ENCODE data around the gene SLIT1.
A peak's percentile ranks its signal among the peaks of the same experiment; 100 is the strongest.

The SLIT1 gene

DNA sequence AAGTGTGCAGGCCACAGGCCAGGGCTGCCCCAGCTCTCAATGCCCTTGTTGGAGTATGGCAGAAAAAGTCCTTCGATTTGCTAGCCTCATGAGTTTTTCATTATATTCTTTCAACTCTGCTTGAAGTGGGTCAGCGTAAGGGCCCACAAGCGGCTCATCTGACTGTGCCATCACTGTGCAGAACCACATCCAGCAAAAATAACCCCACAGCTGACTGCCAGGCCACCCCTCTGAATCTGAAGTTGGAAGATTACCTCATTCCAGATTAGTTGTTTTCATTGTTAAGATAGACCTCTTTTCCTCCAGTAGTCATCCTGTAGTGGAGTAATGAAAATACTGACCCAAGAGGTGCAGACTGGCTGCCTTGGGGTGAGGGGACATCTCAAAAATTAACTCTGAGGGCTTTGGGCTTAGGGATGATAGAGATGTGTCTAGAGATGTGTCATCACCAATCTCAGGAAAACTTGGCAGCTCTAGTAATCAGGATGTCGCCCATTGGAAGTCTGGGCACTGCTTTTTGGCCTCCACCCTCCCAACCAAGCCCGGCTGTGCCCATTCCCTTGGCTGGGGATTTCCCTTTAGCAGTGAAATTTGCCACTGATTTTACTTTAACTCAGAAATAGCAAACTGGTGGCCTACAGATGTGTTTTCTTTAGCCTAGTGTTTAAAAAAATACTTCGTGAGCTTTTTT is 189.3 kb downstream of the SLIT1 start:
- no peak for DNase-seq

DNA sequence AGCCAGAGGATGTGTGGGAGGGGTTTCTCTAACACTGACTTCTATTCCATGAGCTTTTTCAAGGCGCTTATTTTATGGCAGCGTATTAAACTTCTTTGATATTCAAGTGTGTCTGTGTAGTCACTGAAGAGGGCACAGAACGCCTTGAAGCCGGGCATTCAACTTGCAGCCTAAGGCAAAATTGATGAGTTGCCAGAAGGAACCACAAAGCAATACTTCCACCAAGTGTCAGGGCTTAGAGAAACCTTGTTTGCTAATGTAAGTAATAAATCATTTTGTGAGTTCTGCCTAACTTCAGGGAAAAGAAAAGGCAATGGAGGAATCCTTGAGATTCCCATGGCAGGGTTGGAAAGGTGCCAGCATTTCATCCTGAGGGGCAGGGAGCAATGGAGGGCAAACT is 189.9 kb downstream of the SLIT1 start:
- DNase-seq: no peak

DNA sequence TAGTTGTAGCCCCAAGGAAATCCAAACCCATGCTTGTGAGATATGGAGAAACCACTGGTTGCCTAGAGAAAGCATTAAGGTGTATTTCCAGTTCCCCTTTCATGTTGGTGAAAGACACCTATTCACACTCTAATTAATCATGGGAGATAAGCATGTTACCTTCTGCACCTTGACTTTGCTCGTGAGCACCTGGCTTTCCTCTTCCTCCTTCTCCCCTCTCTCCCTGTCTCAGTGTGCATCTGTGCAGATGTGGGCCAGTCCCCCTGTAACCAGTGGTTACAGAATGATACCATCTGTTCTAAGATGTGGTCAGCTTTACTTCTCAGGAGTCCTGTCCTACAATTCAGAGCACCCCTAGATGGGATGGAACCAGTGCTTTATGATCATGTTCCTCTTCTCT is 193.0 kb downstream of the SLIT1 start:
- DNase-seq: no peak

DNA sequence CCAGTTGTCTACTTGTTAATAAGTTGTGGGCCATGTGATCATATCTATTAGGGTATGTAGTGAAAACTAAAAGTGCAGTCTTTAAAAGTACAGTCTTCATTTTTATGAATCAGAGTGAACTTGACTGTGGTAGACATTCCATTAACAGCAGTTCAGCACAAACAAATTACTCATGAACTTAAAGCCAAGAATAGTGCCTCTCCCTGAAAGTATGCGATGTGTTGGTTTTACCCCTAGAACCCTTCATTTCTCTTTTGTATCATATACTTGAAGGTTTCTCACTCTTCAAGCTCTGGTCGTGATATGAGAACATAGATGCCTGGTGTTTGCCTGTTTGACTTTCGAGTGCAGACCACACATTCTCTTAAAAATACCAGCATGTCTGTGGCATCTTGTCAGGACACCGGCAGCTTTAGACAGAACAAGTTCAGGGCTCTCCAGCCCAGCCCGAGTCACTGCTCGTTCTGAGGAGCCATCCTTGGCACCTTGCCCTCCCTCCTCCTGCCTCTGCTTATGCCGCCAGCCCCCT is 194.4 kb downstream of the SLIT1 start:
- no peak for DNase-seq

DNA sequence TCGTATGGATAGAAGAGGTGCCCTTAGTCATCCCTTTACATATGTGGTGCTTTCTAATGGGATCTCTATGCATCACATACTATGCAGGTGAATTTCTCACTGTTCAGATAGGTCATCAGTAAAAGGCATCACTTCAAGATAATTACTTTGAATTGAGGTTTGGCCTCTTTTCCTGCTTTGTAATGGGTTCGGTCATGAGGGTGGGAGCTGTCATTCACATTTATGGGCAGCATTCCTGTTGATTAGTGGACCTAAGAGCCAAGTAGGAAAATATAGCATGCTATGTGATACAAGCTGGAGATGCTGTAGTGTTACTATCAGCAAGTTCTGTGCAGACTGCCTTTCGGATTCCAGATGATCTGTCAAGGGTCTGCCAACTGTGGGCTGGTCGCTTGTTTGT is 197.3 kb downstream of the SLIT1 start:
- no peak for DNase-seq

DNA sequence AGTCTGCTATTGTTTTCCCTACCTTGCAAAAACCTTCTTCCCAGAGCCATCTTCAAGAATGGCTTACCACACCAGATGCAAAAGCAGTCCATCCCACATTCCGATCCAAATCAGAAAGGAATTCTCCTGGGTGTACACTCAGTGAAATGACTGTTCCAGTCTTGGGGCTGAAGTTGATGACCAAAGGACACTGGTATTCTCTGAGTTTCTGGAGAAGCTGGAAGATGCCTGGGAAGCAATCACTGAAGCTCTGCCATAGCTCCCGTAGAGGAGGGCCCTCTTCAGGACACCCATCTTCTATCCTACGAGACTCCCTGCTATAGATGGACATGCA is 197.9 kb downstream of the SLIT1 start:
- no peak for DNase-seq

DNA sequence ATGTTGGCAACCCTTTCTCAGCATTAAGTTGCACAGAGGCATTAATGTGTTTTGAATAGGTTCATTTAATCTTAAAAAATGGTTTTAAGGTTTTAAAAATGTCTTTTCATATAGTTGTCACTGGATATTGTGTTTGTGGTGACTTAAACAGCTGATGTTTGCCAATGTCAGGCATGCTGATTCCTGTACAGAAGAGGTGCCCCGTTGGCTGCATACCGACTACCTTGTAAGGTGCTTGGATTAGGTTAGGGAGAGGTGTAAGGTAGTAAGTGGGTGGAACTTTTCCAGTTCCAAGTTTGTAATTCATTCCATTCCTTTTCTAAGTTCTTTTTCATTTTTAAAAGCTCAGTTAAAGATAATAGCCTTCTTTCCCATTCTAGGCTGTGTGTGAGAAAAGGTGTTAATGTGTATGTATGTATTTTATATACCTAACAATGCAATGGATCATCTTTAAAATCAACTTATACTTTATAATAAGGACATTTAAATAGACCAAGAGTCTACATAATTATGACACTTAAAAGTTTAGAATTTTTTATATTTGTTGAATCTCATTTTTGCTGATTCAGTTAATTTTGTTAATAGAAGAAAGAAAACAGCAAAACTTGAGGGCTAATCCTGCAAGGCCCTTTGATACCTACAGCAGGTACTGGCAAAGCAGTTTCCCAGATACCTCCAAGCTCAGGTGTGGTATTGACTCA is 198.5 kb downstream of the SLIT1 start:
- DNase-seq: no peak

DNA sequence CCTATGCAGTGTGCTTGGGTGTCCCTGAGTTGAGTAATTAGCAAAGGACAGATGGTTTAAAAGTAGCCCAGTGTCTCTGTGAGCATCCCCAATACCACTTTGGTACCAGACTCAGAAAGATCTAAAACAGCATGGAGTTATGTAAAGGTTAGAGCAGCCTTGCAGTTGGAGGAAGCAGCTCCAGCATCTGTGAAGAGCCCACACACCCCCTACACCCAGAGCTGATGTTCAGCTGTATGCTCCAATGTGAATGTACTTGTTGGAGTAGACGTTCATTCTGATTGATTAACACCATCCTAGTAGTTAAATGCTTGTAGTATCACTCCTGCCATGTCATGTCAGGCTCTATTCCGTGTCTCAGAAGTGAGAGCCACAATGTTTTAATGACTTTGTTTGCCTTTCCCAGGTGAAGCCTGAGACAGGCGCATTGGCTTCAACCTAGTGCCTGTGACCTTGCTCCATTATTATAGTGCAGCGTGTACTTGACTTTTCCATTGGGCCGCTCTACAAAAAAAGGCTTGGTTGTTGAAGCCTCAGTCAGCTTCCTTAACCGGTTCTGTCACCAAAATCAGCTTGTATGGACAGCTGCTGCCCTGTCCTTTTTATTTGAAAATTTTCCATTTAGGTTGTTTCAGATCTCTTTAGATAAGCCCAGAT is 199.4 kb downstream of the SLIT1 start:
- no peak for DNase-seq

DNA sequence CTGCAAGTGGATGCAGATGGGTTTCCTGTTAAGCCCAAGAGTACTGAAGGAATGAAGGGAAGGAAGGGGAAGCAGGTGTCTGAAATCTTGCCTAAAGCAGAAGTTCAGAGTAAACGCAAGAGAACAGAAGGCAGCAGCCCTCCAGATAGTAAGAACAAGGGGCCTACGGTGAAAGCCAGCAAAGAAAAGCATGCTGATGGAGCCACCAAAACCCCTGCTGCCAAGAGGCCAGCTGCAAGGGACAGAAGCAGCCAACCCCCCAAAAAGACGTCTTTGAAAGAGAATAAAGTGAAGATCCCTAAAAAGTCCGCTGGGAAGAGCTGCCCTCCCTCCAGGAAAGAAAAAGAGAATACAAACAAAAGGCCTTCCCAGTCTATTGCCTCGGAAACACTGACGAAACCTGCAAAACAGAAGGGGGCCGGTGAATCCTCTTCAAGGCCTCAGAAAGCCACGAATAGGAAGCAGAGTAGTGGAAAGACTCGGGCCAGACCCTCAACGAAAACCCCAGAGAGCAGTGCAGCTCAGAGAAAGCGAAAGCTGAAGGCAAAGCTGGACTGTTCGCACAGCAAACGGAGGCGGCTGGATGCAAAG is 201.1 kb downstream of the SLIT1 start:
- peak; percentile 81 for DNase-seq

DNA sequence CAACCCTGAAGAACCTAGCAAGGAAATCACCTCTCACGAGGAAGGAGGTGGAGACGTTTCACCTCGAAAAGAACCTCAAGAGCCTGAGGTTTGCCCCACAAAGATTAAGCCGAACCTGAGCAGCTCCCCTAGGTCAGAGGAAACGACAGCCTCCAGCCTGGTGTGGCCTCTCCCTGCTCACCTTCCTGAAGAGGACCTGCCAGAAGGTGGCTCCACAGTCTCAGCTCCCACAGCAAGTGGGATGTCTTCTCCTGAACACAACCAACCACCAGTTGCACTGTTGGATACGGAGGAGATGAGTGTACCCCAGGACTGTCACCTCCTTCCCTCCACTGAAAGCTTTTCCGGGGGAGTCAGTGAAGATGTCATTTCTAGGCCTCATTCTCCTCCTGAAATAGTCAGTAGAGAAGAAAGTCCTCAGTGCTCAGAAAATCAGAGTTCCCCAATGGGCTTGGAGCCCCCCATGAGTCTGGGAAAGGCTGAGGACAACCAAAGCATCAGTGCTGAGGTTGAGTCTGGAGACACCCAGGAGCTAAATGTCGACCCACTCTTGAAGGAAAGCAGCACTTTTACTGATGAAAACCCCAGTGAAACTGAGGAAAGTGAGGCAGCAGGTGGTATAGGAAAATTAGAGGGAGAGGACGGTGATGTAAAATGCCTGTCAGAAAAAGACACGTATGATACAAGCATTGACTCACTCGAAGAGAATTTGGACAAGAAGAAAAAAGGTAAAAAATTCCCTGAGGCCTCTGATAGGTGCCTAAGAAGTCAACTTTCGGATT is 203.4 kb downstream of the SLIT1 start:
- DNase-seq: no peak

DNA sequence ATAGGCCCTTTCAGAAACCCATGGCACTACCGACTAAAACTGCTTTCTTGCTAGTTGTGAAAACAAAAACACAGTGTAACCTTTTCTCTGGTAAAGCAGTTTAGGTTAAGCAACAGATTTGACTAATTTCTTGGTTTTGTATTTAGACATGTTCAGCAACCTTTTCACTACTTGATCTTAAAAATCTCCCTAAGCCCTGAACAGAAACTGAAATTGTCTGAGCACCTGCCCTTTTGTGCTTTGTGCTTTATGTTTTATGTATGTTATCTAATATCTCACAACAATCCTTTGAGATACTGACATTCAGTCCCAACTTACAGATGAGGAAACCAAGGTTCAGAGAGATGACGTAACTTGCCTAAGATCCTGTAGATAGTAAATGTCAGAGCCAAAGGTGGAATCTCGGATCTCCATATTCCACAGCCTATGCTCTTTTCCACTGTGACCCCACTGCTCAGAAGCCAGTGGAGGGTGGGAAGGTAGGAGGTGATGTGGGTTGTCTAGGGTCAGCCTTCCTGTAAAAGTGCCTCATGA is 207.1 kb downstream of the SLIT1 start:
- DNase-seq: no peak

DNA sequence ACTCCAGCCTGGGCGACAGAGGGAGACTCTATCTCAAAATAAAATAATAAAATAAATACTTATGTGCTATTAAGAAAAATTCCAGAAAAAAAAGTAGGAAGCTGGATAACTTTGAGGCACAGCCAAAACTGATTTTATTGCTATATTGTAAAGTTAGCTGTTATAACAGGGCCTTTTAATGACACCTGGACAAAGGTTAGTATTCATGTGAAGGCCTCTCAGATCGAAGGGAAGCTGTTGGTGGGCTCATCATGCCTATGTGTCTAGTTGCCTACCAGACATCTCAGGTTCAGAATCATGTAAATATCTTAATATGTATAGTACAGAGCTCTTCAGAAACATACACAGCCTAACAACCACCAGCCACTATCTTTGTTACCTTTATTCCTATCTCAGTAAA is 210.6 kb downstream of the SLIT1 start:
- DNase-seq: no peak

DNA sequence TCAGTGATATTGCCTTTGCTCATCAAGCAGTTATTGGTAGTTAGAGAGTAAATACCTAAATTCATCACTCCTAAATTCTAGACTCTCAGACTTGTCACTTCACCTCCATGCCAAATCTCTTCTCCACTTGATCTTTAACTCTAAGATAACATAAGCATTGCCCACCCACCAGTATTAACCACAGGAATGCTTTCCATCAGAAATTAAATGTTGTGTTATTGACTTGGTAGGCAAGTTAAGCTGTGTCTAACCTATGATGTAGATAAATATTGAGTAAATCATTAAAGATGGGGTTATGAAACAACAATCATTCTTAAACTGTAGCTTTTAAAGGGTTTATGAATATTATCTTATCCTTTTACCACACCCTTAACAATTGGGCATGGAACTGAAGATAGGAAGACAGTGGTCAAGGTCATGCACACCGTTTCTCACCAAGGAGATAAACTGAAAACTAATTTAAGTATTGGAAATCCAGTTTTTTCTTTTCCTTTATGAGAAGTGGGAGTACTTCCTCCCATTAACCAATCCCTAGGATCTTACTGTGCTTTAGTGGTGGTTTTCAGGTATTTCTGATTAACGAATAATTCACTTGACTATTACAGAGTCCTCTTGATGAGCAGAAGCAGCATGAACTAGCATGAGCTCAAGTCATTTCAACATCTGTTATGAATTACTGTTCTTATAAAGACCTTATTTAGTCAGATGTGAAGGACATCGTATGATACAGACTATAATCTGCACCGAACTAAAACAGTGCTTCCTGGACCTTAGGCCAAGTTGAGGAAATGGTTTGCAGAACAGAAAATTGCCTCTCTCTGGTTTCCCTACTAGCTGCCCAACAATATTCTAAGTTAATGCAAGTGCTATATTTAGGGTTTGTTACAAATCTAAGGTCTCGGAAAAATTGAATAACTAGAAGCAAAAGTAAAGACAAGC is 211.7 kb downstream of the SLIT1 start:
- DNase-seq: no peak

DNA sequence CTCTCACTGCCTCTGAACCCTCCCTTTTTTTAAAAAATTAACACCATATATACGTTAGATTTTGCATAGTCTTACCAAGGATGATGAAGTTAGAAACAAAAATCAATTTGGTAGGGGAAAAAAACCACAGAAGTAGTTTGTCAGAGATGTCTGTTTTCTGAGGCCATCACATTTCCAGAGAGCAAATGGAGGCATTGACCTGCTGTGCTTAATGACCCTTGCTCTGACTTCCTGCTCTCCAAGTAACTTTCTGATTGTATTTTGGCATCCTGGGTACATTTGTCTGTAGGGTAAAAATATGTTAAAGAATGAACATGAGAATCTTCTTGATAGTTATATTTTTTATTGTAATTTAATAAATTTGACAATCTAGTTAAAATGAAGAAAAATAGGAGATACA is 213.5 kb downstream of the SLIT1 start:
- DNase-seq: no peak

DNA sequence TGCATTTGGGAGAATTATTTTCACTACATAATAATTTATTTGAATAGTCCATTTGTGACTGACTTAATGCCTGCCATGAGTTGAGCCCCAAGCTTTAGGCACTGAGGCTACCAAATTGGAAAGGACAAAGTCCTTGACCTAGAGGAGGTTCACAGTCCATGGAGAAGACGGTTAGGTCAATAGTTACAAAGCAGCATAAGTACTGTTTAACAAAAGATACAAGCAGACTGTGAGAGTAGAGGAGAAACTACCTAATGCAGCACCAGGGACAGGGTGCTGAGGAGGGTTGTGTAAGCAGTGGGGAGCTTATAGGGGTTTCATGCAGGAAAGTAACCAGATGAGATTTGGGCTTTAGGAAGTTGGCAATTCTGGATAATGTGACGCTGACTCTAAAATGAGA is 214.4 kb downstream of the SLIT1 start:
- no peak for DNase-seq

DNA sequence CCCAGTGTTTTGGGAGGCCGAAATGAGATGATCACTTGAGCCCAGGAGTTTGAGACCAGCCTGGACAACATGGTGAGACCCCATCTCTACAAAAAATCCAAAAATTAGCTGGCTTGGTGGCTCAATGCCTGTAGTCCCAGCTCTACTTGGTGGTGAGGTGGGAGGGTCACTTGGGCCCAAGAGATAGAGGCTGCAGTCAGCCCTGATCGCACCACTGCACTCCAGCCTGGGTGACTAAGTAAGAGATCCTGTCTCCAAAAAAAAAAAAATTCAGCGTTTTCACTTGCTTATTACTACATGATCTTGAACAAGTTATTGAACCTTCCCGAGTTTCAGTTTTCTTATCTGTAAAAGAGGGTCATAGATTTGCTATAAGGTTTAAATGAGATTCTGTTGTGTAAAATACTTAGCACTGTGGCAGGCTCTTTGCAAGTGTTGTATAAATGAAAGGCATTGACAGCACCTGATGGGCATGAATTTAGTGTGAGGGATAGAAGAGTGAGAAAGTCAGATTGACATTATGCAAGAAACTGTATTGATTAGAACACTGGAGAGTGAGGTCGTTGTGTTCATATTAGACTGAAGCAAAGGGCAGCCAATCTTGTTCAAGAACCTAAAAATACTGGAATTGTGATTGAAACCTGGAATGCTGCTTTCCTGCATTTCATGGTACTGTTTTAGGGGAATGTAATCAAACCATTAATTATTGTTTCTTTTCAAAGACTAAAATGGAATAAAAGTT is 216.9 kb downstream of the SLIT1 start:
- DNase-seq: no peak

DNA sequence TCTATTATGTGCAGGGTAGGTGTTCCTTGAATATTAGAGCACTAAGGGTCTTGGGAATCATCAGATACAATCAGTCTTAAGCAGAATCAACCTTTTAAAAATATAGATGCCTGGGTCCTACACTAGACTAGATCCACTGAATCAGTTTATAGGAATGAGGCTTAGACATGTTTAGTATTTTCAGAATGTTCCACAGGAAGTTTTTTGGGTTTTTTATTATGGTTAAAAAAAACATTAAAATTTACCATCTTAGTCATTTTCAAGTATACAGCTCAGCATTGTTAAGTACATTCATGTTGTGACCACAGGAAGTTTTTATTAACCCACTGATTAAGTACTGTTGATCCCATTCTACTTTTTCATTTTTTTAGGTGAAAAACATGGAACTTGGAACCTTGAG is 217.9 kb downstream of the SLIT1 start:
- DNase-seq: no peak

DNA sequence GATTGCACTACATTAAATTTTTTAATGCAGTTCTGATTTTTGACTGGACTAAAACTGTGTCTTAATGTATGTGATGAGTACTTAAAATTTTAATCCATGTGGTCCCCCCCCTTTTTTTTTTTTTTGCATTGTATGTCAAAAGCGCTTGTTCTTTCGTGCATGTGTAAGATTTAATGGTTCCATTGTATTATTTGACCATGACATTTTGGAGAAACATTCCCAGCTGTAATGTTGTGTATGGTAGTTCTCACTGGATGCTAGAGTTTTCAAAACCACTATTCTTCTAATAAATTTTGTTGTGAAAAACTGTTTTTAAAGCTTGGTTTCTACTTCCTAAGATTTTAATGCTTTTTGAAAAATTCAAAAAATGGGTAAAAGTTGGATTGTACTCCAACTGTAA is 221.6 kb downstream of the SLIT1 start:
- DNase-seq: no peak

DNA sequence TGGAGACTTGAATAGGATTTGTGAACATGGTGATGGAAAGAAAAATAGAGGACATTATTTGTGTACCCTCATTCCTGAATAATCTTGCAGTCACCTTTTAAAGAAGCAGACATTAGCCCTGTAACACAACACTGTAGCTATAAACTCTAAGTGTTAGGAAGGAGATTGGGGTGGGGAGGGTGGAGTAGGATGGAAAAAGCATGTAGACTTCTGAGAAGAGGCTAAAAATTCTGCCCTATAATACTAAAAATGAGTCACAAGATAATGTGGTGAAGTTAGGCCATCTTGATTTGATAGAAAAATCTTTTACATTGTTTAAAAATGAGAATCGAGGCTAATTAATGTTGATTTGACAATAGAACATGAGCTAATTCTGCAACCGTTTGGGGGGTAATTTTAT is 224.9 kb downstream of the SLIT1 start:
- DNase-seq: no peak

DNA sequence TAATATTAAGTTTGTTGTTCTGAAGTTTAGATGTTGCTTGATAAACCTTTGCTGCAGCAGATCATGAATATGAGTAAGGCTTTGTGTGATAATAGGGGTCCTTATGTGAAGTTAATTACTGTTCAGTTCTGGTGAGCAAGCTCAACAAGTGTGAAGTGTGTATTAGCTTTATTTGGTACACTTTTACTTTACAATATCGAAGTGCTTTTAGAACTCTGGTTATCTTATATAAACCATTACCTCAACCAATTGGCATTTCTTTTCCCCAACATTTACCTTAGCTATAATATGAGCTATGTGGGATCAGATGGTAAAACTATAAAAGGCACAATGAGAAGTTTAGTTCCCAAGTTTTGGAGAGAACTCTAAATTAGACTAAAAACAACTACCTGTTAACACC is 226.0 kb downstream of the SLIT1 start:
- no peak for DNase-seq

DNA sequence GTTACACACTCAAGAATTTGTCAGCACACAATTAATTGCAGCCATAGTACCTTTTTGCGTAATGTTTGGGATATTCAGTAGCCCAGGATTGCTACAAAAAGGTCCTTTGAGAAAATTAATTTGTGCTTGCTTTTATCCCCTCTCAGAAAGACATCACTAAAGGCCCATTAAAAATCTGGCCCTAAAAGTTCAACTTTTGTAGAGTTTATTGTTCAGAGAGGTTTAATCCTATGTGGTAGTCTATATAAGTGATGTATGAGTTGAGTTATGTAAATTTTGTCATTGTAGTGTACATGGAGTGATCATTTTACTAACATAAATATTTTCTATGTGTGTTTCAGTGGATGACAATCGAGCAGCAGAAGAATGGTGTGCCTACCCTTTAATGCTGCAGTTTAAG is 227.7 kb downstream of the SLIT1 start:
- no peak for DNase-seq
